Measurements from ENCODE around the gene MYL3.
"Not testable (repeated sequence)": the region's sequence is repeated elsewhere in the genome, so short reads cannot be mapped to it uniquely, and the experiment has no call there.

Gene MYL3

DNA sequence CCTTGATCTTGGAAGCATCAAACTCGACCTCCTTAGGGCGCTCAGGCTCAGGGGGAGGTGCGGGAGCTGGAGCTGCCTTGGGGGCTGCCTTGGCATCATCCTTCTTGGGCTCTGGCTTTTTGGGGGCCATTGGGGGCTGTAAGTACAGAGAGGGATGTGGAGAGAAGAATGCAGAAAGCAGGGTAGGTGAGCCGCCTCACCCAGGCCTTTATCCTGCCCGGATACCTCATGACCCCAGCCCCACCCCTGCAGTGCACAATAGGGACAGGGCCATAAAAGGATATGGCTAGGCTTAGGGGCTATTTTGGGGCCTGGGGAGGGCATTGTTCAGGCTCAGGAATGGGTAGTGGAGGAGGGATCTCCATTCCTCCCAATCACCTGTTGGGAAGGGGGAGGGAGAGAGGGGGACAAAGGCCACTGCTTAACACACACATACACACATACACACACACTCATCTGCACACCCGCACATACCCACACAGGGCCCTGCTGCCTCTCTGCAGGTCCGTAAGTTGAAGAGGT lies at the start of gene MYL3:
Gene MYL3 (minus strand): TSS at position 184 of the 522 bp plus-strand sequence. CDS start 54 bp downstream, at position 130.
- no peak for DNase-seq

DNA sequence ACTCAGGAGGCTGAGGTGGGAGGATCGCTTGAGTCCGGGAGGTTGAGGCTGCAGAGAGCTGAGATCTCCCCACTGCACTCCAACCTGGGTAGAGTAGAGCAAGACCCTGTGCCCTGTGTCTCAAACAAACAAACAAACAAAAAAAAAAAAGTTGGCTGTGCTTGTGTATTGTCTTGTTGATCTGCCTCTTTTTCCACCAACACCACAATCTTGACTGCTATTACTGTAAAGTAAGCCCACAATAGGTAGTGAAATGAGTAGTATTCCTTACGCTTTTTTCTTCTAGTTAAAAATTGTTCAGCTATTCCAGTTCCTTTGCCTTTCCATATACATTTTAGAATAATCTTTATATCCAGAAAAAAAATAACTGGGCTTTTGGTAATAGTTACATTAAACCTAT lies 49.7 kb upstream of the MYL3 start:
- no peak for DNase-seq

DNA sequence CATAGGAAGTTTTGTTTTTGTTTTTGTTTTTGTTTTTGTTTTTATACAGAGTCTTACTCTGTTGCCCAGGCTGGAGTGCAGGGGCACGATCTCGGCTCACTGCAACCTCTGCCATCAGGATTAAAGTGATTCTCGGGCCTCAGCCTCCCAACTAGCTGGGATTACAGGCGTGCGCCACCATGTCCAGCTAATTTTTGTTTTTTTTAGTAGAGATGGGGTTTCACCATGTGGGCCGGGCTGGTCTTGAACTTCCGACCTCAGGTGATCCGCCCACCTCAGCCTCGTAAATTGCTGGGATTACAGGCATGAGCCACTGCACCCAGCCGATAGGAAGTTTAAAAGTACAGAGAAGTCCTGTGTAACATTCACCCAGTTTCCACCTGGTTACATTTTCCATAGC lies 47.7 kb upstream of the MYL3 start:
- DNase-seq, result not testable (repeated sequence)

DNA sequence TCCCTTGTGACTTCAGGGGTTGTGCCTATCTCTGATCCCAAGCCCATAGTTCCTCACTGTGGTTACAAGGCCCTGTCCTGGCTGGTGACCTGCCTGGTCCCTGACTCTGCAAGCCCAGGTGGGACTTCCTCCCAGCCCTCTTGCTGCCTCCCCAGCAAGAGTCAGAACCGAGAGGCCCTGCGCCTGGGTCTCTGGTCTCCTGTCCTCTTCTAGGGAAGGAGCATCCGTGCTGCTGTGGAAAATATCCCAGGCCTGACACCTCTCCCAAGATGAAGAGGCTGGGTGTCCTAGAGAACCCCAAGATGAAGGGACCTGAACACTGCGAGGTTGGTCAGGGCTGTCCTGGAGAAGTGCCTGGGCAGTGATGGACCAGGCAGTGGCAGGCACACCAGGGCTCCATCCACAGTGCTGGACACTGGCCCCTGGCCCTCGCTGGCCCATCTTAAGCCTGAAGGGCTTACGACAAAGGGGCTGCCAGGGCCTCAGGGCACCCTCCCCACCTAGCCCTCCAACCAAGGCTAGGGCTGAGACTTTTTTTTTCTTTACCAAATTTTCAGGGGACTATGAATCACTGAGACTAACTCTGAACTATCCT lies 47.0 kb upstream of the MYL3 start:
- DNase-seq, result no peak

DNA sequence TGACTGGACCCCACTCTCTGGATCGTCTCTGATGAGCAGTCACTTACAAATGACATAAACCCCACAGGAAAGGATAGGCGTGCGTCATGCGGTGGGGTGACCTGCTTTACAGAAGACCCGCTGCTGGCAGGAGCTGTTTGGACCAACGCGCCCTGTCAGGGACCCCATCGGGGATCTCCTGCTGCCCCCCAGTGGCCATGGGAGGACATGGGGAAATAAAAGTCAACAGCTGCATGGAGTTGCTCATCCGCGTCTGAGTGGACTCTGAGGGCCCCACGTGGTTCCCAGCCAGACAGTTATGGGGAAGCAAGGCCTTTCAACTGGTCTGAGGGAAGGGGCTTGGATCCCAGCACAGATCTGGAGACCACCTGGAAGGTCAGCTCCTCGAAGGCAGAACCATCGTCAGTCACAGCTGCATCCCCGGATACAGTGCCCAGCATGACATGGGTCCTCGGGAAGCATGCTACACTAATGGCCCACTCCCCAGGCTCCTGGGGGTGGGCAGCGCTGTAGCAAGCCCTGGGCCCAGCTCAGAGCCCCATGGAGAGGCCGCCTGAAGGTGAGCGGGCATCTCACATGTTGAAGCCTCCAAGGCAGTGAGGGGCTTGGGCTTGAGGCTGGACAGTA lies 46.4 kb upstream of the MYL3 start:
- DNase-seq, result peak; percentile 72

DNA sequence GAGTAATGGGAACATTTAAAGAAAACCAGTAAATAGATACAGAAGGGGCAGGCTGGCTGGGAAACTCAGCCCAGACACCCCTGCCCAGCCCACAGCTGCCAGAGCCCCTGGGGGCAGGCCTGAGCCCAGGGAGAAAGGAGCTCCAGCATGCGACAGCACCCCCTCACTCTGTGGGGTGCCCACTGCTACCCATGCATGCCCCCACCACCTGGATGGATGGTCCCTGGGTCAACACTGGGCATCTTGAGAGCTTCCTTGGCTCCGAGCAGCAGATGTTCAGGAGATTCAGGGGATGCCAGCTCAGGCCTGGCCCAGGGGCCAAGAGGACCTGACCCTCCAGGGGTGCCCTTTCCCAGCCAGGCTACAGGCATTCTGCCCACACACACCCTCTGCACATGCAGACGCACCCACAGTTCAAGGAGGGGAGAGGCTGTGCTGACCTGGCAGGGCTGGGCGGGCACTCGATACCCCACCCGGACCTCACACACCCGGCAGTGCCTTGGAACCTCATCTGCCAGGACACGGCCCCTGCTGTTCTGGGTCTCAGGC lies 45.8 kb upstream of the MYL3 start:
- no peak for DNase-seq

DNA sequence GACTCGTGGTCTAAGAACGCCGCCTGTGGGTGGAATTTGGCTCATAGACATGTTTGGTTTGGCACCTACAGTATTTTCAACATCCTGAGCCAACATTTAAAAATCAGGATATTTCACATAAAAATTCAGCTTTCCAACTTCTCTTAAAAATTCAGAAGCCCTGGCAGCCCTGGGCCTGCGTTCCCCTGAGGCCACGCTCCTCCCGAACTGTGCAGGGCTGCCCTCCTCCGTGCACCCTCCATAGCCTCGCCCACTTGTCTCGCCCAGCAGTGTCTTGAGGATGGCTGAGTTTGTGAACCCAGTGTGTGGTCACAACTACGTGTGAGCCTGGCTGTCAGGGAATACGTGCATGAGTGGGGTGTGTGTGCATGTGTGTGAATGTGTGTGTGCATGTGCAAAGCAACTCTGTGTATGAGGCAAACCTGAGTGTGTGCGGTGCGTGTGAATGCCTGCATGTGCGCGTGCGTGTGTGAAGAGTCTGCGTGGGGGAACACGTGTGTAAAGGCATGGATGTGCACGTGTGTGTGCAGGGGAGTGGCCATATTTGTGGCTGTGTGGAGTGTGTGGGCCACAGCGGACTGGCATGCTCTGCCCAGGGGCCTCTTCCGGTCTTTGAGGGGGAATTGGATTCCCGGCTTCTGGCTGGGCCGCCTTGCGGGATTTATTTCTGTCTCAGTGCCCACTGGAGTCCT lies 45.2 kb upstream of the MYL3 start:
- no peak for DNase-seq

DNA sequence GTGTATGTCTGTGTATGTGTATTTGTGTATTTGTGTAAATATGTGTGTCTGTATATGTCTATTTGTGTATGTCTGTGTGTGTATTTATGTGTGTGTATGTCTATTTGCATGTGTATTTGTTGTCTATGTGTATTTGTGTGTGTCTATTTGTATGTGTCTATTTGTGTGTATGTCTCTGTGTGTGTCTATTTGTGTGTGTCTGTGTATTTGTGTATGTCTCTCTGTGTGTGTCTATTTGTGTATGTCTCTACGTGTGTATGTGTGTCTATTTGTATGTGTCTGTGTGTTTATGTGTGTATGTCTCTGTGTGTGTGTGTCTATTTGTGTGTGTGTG lies 44.7 kb upstream of the MYL3 start:
- no peak for DNase-seq

DNA sequence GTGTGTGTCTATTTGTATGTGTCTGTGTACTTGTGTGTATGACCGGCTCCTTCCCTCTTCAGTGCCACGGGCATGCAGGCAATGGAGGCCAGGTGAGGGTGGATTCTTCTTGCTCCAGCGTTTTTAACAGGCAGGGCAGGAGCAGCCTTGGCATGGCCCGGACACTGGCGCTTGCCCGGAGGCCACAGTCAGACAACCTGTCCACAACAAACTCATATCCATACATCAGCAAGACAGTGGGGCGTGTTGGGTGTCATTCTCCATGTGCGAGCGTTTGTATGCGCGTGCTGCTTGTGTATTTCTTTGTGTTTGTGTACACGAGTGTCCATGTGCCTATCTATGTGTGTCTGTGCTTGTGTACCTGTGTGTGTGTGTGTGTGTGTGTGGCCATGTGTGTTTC lies 44.0 kb upstream of the MYL3 start:
- DNase-seq, result no peak

DNA sequence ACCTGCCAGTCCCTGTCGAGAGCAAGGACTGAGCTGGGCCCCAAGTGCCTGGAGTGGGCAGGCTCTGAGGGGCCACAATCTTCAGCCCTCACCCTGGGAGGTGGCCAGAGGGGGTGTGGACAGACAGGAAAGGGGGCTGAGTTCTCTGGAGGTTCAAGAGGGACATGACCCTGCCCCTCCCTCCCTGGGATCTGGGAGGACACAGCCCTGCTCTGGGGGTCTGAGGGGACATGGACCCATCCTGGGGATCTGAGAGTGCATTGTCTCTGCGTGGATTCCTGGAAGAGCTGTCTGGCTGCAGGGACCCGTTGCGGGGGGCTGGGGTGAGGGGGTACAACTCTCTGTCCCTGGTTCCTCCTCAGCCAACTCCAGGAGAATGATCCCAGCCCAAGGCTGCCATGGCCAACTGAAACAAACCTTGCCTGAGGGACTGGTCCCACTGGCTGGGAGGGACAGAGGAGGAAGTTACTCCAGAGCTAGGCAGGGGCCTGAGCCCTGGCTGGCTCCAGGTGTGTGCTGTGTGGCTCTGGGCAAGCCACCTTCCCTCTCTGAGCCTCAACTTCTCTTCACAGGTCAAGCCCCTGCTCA lies 43.3 kb upstream of the MYL3 start:
- no peak for DNase-seq

DNA sequence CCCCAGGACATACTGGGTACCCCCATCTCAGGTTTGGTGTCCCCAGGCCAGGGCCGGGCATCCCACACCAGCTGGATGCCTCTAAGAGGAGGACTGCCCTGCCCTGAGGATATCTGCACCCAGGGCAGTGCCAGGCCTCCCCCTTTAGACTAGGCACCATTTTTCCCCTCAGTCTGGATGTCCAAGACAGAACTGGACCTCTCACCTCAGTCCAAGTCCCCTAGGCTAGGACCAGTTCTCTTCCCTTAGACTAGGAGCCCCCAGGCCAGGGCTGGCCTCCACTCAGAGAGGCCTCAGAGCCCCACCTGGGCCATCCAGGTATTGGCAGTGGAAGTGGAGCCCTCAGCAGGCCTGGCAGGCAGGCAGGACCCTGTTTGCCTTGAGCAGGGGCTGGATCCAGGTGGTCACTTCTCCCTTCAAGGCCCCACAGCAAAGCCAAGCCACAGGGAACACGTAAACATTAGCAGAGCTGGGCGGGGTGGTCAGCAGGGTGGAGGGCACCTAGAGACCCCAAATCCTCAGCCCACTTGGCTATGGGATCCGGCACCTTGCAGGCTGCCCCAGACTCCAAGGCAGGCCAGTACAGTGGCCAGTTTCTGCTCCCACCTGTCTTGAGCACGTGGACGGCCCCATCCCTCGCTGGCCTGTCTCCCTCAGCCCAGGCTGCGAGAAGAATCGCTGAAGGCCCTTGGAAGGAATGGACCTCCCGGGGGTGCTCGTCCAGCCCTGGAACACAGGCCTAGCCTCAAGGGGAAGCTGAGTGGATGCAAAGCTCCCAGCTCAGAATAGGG lies 42.6 kb upstream of the MYL3 start:
- no peak for DNase-seq

DNA sequence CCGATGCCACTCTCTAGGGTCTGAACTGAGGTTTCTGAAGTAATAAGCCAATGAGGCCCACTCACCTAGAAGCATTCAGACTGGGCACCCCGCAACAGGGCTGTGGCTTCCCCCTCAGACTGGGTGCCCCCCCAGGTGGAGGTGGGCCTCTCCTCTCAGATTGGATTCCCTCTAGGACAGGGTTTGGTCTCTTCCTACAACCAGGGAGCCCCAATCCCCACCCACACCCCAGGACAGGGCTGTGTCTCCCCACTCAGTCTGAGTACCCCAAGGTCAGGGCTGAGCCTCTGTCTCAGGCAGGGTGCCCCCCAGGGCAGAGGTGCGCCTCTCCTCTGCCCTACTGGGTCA lies 41.9 kb upstream of the MYL3 start:
- DNase-seq, result no peak

DNA sequence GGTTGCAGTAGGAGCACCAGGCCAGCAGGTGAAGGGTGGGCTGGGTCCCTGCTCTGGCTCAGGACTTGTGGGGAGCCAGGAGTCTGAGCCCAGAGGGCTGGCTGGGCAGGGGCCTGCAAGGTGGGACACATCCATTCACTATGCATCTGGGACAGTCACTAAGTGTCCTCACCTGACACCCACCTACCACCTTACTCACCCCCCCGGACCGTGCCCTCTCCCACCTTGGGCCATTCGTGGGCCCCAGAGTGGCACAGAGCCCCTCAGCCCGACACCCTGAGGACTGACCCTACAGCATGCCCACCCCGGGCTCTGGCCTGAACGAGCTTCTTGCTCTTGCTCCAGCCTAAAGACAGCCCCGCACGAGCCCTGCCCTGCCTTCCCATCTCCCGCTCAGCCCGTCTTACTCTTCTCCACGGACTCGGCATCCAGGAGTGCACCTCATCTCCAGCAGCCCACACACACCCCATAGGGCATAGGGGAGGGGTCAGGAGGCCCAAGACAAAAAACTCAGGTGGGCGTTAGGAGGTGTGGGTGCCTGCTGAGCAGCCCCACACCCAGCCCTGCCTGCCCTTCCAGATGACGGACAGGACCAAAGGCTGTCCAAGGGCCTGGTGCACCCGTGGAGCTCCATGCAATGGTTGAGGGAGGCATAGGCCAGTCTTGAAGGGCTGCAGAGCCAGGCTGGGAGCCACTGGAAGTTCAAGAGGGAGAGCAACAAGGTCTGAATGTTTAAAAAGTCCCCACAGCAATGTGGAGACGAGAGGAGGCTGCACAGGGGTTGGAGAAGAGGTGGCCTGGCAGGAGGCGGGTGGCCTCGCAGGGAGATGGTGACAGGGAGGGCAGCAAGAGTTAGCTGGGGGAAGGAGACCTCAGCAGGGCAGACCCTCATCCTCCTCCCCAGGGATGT lies 41.3 kb upstream of the MYL3 start:
- DNase-seq, result no peak

DNA sequence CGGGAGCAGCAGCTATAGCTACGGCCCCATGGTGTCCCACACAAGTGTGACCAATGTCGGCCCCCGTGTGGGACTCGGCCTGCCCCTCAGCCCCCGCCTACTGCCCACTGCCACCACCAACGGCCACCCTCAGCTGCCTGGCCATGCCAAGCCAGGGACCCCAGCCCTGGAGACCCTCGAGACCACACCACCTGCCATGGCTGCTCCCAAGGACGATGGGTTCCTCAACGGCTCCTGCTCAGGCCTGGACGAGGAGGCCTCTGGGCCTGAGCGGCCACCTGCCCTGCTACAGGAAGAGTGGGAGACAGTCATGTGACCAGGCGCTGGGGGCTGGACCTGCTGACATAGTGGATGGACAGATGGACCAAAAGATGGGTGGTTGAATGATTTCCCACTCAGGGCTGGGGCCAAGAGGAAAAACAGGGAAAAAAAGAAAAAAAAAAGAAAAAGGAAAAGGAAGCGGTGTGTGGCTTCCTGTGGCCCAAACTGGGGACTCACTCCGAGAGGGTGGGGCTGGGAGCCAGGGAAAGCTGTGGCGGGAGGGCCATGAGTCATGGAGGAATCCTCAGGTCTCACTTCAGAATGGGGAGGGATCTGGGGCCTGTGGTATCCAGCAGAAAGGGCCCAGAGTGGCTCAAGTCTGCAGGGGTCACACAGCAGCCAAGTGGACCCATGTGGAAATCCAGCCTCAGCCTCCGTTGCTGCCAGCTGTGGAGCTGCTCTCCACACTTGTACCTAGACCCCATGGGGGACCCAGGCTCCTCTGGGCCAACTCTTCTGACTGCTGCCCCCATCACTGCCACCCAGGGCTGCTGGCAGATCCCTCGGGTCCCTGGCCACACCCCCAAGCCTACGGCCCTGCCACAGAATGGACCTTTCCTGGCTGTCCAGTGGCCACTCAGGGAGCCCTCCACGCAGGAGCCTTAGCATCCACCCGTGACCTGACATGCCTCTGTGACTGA lies 40.4 kb upstream of the MYL3 start:
- no peak for DNase-seq

DNA sequence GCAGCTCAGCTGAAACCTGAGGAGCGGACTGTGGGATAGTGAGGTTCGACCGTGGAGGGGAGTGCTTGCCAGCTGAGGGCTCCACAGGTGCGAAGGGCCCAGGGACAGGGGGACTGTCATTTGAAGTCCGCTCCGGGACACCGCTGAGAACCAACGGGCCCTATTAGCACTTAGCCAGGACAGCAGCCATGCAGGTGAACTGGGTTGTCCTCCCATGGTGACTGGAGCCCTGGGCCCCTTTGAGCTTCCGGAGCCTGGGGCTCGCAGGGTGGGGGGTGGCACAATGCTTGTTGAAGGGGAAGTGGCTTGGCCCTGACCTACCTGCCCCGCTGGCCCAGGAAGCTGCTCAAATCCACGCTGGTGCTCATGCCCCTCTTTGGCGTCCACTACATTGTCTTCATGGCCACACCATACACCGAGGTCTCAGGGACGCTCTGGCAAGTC lies 39.0 kb upstream of the MYL3 start:
- DNase-seq, result no peak

DNA sequence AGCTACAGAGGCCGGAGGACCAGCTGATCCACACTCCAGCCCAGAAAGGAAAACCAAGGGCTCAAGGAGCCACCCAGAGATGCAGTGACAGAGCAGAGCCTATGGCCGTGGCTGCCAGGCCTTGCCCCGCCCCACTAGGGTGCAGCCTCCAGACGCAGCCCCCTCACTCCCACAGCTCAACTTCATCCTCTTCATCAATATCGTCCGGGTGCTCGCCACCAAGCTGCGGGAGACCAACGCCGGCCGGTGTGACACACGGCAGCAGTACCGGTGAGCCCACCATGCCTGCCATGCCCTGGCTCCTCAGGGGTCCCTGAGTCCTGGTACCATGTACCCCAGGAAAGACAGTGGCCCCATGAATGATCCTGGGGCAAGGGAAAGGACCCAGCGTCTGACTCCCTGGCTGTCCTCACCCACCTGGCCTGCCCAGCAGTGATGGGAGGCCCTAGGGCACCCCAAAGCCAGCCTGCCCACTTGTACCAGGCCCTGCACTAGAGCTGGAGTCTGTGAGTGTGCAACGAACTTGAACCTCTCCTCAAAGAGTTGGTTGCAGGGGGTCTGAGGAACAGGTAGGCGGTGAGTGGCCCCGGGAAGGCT lies 38.4 kb upstream of the MYL3 start:
- DNase-seq, result no peak

DNA sequence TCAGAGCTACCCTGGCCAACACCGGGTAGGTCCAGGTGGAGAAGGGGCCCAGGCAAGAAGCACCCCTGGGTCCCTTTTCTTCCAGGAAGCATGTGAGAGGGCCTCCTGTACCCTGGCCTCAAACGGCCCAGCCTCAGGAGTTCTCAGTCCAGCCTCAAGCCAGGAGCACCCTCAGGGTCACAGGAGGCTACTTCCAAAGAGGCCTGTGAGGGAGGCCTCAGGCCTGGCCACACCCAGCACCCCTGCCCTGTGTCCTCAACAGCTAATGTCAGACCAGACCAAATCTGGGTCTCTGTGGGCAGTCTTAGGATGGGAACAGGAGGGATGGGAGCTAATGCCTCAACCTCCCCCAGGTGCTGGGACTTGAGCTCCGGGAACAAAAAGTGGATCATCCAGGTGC lies 37.8 kb upstream of the MYL3 start:
- DNase-seq, result no peak

DNA sequence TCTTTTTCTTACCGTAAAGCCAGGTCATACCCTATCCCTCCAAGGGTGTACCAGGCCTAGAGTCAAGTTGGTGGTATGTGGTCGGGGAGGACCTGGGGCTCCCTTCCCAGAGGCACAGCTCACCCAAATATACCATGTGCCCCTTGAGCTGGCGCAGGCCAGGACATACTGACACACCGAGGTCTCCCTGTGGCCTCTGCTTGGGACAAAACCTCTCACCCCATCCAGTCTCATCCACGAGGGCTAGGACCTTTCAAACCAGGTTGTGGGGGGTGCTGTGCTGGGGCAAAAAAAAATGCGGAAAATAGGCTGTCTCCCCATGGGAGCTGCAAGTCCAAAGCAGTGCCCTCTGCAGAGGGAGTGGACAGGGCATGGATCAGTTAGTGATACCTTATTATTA lies 37.1 kb upstream of the MYL3 start:
- DNase-seq, result no peak

DNA sequence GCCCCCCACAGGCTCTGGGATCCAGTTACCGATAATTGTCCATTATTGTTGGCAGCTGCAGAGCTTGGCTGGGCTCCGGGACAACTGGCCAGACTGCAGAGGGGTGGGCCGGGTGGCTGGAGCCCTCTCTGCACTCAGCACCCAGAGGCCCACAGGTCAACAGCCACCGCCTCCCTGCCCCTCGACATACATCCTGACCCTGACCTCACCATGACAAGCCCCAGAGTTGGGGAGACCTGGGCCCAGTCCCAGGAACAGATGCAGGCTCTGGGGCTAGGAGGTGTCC lies 36.7 kb upstream of the MYL3 start:
- DNase-seq, result no peak

All from DMS79 (cell line).